CD4-positive, alpha-beta T cell treated with Interleukin-17A for 4 hours (primary cell): Measurements from ENCODE around the gene SNRK.
"Not testable (repeated sequence)": the region's sequence is repeated elsewhere in the genome, so short reads cannot be mapped to it uniquely, and the experiment has no call there.

ENCODE experiments used
- DNase-seq: peaks from one replicate; pipeline ENCODE4 v3.0.0-alpha.2; 2020; ENCODE audit warnings: mixed read lengths

Gene SNRK

GRCh38 chr3:43346978-43347749 is 60.8 kb downstream of the SNRK start:
- DNase-seq, result peak; percentile 48

GRCh38 chr3:43347774-43348173 is 61.4 kb downstream of the SNRK start:
- DNase-seq, result no peak

DNA sequence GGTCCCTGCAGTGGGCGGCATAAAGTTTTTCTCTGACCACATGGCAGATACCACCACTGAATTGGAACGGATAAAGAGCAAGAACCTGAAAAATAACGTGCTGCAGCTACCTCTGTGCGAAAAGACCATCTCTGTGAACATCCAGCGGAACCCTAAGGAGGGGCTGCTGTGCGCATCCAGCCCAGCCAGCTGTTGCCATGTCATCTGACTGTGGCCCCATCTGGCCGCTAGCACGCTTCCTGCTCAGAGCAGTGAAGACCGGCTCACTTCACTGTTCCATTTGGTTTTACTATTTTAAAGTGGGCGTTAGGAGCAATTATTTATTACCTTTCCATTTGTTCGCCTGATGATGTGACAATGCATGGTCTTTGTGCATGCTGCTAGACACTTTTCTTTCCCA is 62.0 kb downstream of the SNRK start:
- DNase-seq, result no peak

- no peak for DNase-seq
Observed at GRCh38 chr3:43348852-43349574, 62.7 kb downstream of the SNRK start.

DNA sequence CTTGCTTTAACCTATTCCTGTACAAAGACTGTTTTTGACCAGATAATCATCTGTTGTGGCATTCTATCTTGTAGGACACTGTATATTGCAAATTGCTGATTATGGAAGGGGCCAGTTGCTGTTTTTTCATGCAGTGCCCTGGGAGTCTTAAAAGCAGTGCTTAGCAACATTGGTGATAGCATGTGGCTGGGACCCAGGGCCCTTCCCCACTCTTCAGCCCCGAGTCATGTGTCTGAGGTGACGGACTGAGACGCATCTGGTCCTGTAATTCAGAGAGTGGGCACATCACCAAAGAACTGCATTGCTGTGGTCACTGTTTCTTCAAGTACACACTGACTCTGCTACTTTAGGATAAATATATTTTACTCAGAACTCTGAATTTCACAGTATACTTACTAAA is 63.4 kb downstream of the SNRK start:
- DNase-seq, result no peak

DNA sequence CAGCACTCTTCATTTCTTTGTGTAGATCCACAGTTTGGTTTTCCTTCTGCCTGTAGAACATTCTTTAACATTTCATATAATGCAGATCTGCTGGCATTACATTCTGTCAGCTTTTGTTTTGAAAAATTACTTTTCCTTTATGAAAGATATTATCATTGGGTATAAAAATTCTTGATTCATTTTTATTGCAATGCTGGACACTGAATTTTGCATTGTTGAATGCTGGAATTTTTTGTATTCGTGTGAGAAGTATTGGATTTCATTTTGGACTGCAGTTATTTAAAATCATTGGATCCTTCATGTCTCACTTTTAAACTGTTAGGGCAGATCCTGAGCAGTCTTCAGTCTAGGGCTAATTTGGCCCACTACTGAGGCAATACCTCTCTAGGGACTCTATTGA is 67.1 kb downstream of the SNRK start:
- no peak for DNase-seq

DNA sequence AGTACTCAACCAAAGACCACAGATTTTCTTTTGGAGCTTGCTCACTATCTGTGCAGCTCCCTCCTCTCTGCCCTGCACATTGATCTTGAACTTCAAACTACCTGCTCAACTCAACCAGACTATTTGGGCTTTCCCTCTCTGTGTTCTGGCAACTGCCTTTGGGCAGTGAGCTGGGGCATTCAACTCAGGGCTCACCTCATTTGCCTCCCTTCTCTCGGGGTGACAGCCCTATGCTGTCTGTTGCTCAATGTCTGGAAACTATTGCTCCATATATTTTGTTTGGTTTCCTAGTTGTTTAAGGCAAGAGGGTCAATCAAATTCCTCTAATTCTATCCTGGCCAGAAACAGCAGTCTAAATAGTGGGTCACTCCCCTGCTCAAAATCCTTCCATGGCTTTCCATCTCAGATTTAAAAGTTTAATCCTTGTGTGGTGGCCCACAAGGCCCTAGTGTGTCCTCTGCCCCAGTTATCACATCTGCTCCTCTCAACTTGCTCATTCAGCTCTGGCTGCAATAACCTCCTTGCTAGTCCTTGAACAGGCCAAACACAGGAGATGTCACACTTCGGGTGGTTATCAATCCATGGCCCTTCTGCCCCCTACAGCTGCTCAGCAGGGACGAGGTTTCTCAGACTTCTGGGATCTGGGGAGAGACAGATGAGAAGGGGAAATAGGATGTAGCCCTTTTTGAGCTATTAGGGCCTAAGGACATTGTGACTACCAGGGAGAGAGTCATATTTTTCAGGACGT is 67.8 kb downstream of the SNRK start:
- no peak for DNase-seq

GRCh38 chr3:43356033-43356432 is 69.7 kb downstream of the SNRK start:
- not testable (repeated sequence) for DNase-seq

- DNase-seq, result no peak
Observed at GRCh38 chr3:43361077-43361476, 74.7 kb downstream of the SNRK start.

- no peak for DNase-seq
Observed at GRCh38 chr3:43362183-43362582, 75.8 kb downstream of the SNRK start.

GRCh38 chr3:43362961-43363360 is 76.6 kb downstream of the SNRK start:
- DNase-seq, result no peak

DNA sequence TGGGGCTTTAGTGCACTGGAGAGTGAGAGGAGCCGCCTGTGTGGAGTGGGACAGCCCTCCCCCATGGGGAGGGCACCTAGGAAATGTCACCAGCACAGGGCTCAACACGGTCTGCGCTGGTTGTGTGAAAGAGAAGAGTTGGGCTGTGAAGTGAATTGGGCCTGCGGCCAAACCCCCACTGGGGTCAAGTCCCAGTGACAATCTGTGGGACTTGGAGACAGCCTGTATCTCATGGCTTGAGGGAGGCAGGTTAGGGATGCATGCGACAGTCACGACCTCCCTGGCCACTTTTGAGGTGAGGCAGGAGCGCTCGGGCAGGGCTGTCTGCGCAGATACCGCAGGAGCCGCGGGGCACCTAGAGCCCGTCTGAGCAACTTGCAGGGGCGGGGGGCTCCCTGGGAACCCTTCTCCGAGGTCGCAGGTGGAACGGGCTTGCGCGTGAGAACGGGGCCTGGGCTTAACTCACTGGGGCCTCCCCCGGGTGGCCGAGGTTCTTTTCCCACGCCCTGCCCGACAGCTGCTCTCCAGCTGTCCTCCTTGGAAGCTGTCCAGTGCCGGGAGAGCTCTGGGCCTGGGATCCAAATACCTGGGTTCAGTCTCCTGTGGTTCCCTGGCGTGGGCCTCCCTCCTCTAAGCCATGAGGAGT is 77.4 kb downstream of the SNRK start:
- DNase-seq, result no peak

DNA sequence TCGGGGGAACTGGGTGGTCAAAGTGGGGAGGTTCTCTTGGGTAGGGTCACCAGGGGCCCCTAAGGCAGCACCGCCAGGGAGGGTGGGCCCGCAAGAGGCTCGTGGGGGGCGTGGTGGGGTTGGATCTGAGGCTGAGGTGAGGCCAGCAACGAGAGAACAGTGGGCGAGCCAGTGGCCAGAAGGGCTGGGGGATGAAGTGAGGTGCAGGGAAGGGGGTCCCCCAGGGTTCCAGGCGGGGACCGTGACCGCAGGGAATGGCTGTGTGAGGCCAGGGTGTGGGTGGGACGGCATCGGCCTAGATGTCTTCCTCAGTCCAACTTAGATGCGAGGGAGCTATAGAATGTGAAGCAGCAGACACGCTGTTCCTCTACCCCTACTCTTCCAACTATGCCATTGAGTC is 78.2 kb downstream of the SNRK start:
- no peak for DNase-seq

GRCh38 chr3:43364926-43365325 is 78.6 kb downstream of the SNRK start:
- no peak for DNase-seq

GRCh38 chr3:43365601-43366305 is 79.4 kb downstream of the SNRK start:
- DNase-seq, result no peak

GRCh38 chr3:43366481-43366880 is 80.1 kb downstream of the SNRK start:
- no peak for DNase-seq

DNA sequence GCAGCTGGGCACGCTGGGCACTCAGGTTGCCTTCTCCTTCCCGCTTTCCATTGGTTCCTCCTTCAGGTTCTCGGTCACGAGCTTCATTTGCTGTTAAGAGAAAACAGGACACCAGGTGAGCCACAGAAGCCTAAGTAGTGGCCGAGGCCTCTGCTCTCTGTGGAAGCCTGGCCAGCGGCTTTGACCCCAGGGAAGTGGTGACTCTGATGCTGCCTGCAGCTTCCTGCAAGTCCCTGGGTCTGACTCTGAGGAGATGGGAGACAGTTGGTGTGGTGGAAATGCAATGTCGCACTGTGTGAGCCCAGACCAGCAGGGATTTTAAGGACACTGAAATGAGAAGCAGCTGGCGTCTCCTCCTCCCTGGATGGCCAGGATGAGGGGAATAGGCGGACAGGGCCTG is 80.5 kb downstream of the SNRK start:
- no peak for DNase-seq

DNA sequence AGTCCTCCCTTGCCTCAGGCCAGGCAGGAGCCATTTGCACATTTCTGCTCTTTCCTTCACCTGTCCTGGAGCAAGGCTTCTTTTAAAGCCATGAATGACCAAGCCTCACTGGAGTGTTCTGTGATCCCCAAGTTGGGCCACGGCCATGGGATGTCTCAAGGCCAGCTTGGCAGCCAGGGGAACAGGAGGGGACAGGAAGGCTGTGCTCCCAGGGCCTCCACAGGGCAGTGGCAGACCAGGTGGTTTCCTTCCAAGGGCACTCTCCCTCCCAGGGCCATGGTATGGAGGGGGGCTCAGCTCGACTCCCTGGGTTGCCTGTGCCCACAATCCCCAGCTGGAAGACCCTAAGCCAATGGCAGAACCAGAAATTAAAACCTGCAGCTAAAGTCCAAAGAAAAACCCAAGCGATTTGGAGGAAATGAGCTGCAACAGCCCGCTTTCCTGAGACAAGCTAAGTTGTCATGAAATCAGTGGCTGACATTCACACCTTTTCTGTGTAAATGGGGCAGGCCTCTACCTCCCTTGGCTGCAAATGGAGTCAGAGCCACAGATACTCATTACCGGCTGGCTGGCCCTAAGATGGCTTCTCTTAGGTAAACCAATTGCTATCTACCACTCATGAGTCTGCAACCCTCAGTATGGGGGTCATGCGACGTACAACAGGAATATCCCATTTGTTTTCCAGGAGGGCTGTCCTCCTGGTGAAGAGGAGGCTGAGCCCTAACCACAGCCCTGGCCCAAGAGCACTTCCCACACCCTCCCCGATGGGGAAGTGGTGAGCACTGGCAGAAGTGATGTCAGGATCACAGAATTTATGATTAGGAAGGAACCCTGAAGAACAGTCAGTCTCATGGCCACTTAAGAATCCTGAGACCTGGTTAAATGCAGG is 83.3 kb downstream of the SNRK start:
- DNase-seq, result no peak

DNA sequence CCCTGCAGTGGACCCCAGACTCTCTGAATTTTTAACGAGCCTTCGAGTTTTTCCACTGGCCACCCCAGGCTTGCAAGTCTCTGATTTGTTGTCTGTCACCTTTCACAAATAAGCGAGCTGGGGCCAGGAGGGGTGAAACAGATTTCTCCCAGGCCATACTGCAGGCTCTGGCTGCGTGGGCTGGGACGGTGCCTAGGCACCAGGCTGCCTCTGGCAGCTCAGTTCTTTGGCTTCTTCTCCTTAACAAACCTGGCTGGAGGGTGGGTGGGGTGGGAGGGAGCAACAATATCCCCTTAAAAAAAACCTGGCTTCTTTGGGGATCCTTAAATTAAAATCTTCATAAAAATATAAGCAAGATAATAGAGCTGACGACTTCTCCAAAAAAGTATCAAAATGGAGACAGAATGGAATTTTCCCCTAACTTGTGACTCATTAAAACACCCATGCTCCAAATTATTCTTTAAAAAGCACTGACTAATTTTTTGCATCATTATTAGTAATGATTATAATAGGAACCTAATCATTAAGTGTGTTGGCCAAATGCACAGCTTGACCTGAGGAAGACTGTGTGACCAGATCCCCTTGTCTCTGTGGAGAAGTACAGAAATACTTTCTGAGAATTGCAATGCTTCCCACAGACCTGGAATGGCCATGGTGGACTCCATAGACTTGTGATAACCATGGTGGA is 84.1 kb downstream of the SNRK start:
- no peak for DNase-seq

DNA sequence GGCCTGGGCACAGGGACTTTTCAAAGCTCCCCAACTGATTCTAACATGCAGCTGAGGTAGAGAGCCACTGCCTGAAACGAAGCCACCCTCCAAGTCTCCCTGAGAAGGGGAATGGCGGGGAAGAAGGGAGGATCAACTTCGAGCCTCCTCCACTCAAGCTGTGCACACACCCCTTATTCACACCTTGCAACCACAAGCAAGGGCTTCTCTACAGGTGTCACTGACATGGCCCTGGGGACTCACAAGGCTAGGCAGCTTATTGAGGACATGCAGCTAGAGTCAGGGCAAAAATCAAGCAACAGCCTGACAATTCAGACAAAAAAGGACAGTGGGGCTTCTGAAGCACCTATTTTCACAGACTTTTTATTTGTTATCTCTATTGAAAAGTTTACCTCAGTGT is 85.2 kb downstream of the SNRK start:
- no peak for DNase-seq
